Measurements from ENCODE around the gene DCLRE1B.

The DCLRE1B gene

GRCh38 chr1:113870778-113871177 is 34.3 kb upstream of the DCLRE1B start:
- DNase-seq (ENCODE audit: extremely low read depth, insufficient read length): no peak
- Histone ChIP-seq H3K4me3 (replicated peaks; ENCODE audit: low read depth, low read length) (peak overlapping the region; percentile 71), H3K36me3 (ENCODE audit: control insufficient read depth, insufficient read depth, low read length) (no peaks in the 10 kb centered on the region; the same call in 1 of the 2 replicates), H3K27me3 (replicated peaks; ENCODE audit: control insufficient read depth, insufficient read depth, low read length) (no peaks in the 10 kb centered on the region)
- no peak for TF ChIP-seq CTCF (IDR thresholded peaks at IDR 0.05; ENCODE audit: insufficient read depth, low read length, poor library complexity, severe bottlenecking)

DNA sequence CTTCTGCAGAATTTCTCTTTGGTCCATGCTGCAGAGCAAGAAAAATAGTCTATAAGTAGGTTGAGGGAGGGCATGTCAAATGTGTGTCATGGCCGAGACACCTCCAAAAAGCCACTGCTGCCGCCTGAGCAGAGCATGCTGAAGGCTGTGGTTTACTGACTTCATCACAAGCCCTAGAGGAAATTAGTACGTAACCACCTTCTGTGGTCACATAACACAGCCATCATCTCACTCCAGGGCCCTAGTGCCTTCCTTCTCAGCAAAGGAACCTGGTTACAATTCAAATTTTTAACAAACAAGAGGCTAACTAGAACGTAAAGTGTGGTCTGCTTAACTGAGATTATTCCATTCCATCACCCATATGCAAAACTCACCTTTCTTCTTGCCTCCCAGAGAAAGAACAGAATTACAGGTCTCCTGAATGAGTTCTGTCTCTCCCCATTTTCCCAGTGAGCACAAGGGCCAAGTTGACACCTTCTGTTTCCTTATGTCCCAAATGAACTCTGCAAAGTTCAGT is 33.5 kb upstream of the DCLRE1B start, which contains the start of gene PTPN22:
PTPN22 (minus strand) TSS at position 116 of the 517 bp plus-strand sequence.
- peak; percentile 70 for DNase-seq (ENCODE audit: extremely low read depth, insufficient read length)
- H3K36me3 ChIP-seq (ENCODE audit: control insufficient read depth, insufficient read depth, low read length): no peaks in the 10 kb centered on the region
- no peaks in the 10 kb centered on the region for H3K27me3 ChIP-seq (replicated peaks; ENCODE audit: control insufficient read depth, insufficient read depth, low read length)
- H3K4me3 ChIP-seq (replicated peaks; ENCODE audit: low read depth, low read length): peak within 1 kb of the TSS; percentile 71
- no peak for TF ChIP-seq CTCF (IDR thresholded peaks at IDR 0.05; ENCODE audit: insufficient read depth, low read length, poor library complexity, severe bottlenecking)

- DNase-seq (ENCODE audit: extremely low read depth, insufficient read length): no peak
- no peak for TF ChIP-seq CTCF (IDR thresholded peaks at IDR 0.05; ENCODE audit: insufficient read depth, low read length, poor library complexity, severe bottlenecking)
- no peak overlapping the region; the same call in 1 of the 2 replicates for H3K4me3 ChIP-seq (replicated peaks; ENCODE audit: low read depth, low read length)
- H3K36me3 ChIP-seq (ENCODE audit: control insufficient read depth, insufficient read depth, low read length): no peaks in the 10 kb centered on the region
- H3K27me3 ChIP-seq (replicated peaks; ENCODE audit: control insufficient read depth, insufficient read depth, low read length): no peaks in the 10 kb centered on the region
These were observed 32.7 kb upstream of the DCLRE1B start for GRCh38 chr1:113872219-113872935.

- H3K4me3 ChIP-seq (replicated peaks; ENCODE audit: low read depth, low read length): no peak overlapping the region
- peak; percentile 70 for TF ChIP-seq CTCF (IDR thresholded peaks at IDR 0.05; ENCODE audit: insufficient read depth, low read length, poor library complexity, severe bottlenecking)
- H3K27me3 ChIP-seq (replicated peaks; ENCODE audit: control insufficient read depth, insufficient read depth, low read length): no peaks in the 10 kb centered on the region
- DNase-seq (ENCODE audit: extremely low read depth, insufficient read length): peak; percentile 46
- H3K36me3 ChIP-seq (ENCODE audit: control insufficient read depth, insufficient read depth, low read length): no peaks in the 10 kb centered on the region
These were observed 30.9 kb upstream of the DCLRE1B start for GRCh38 chr1:113874012-113874879.

GRCh38 chr1:113875714-113876113 is 29.4 kb upstream of the DCLRE1B start:
- peak; percentile 37 for DNase-seq (ENCODE audit: extremely low read depth, insufficient read length)
- no peak for TF ChIP-seq CTCF (IDR thresholded peaks at IDR 0.05; ENCODE audit: insufficient read depth, low read length, poor library complexity, severe bottlenecking)
- Histone ChIP-seq H3K4me3 (replicated peaks; ENCODE audit: low read depth, low read length) (no peak overlapping the region), H3K36me3 (ENCODE audit: control insufficient read depth, insufficient read depth, low read length) (no peaks in the 10 kb centered on the region), H3K27me3 (replicated peaks; ENCODE audit: control insufficient read depth, insufficient read depth, low read length) (no peaks in the 10 kb centered on the region)

Data from GM06990 (cell line).